HFFc6 (cell line): ENCODE results near the gene PDE4DIP. TPM values are rescaled to one million over a fixed set of nuclear protein-coding genes. Genes with fewer than 3 reads are reported as not detected.
"Not testable (repeated sequence)": the region's sequence is repeated elsewhere in the genome, so short reads cannot be mapped to it uniquely, and the experiment has no call there.

Experiments used
- DNase-seq: peaks from one replicate; pipeline ENCODE4 v3.0.0-alpha.2; 2018
- H3K27ac Mint-ChIP-seq: 2 replicates; pipeline ENCODE4 v1.8.0; 2020; ENCODE audit warnings: mild to moderate bottlenecking, mixed read lengths
- H3K27me3 Mint-ChIP-seq: 2 replicates; pipeline ENCODE4 v1.8.0; 2021; ENCODE audit warnings: mild to moderate bottlenecking, moderate library complexity, mixed read lengths; ENCODE audit not compliant: insufficient read depth
- H3K36me3 Mint-ChIP-seq: 2 replicates; pipeline ENCODE4 v1.8.0; 2021; ENCODE audit warnings: low read depth, mixed read lengths
- H3K4me1 Mint-ChIP-seq: 2 replicates; pipeline ENCODE4 v1.8.0; 2020; ENCODE audit warnings: low read depth, mixed read lengths
- H3K4me3 Mint-ChIP-seq: 2 replicates; pipeline ENCODE4 v1.8.0; 2020; ENCODE audit warnings: mild to moderate bottlenecking, moderate library complexity, mixed read lengths
- H3K9me3 Mint-ChIP-seq: 2 replicates; pipeline ENCODE4 v1.8.0; 2020; ENCODE audit warnings: mild to moderate bottlenecking, mixed read lengths
- total RNA-seq, 6 experiments: library from RNA; stranded (reverse); fragmentation: NEBNext Ultra II Directional; extraction: Animal tissue kit (Norgen Biotek cat#: 25700); gene quantifications; 2 replicates in 1 of 6; 3 replicates in 5 of 6; pipeline ENCODE4 v1.2.3, GENCODE V29; 2021

Gene PDE4DIP
- total RNA-seq, 6 experiments from 2014 or later = 98.0 to 142 (median 121) TPM

GRCh38 chr1:148990233-148990788 lies 146.1 kb downstream of the PDE4DIP start:
- H3K4me3 Mint-ChIP-seq, DNase-seq, H3K27me3 Mint-ChIP-seq, H3K36me3 Mint-ChIP-seq, H3K9me3 Mint-ChIP-seq, H3K27ac Mint-ChIP-seq: not testable (repeated sequence)
- H3K4me1 Mint-ChIP-seq = peaks cover 37% of the 10 kb centered on the region

GRCh38 chr1:148991818-148992217 lies 147.6 kb downstream of the PDE4DIP start:
- not testable (repeated sequence) for H3K27me3 Mint-ChIP-seq

DNA sequence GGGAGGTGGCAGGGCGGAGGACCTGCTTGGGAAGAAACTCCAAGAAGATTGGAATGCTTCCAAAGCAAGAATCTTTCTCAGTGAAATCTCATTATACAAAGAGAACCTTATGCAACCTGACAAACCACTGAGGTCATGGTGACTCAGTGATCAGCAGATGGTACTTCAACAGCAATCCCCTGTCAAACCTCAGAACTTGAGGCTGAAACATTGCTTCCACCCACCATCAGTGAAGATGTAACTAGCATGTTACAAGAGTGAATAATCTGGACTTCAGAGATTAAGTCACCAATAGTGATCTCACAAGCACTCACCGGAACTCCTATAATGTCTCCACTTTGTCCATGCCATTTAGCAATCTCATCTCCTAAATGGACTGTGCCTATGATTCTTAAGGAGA lies 148.1 kb downstream of the PDE4DIP start:
- not testable (repeated sequence) for H3K36me3 Mint-ChIP-seq, H3K27me3 Mint-ChIP-seq, H3K9me3 Mint-ChIP-seq, DNase-seq
- H3K4me1 Mint-ChIP-seq = peaks cover 23% of the 10 kb centered on the region
- H3K27ac Mint-ChIP-seq = peak overlapping the region; percentile 69
- peak overlapping the region; percentile 24; the same call in 1 of the 2 replicates for H3K4me3 Mint-ChIP-seq

More at GRCh38 chr1:148991818-148992217, 147.6 kb downstream of the PDE4DIP start:
- Mint-ChIP-seq H3K4me1 (peaks cover 26% of the 10 kb centered on the region), H3K27ac (peak overlapping the region; percentile 69; the same call in 1 of the 2 replicates), H3K4me3 (peak overlapping the region; percentile 24; the same call in 1 of the 2 replicates)
- H3K36me3 Mint-ChIP-seq, DNase-seq, H3K9me3 Mint-ChIP-seq: not testable (repeated sequence)

DNA sequence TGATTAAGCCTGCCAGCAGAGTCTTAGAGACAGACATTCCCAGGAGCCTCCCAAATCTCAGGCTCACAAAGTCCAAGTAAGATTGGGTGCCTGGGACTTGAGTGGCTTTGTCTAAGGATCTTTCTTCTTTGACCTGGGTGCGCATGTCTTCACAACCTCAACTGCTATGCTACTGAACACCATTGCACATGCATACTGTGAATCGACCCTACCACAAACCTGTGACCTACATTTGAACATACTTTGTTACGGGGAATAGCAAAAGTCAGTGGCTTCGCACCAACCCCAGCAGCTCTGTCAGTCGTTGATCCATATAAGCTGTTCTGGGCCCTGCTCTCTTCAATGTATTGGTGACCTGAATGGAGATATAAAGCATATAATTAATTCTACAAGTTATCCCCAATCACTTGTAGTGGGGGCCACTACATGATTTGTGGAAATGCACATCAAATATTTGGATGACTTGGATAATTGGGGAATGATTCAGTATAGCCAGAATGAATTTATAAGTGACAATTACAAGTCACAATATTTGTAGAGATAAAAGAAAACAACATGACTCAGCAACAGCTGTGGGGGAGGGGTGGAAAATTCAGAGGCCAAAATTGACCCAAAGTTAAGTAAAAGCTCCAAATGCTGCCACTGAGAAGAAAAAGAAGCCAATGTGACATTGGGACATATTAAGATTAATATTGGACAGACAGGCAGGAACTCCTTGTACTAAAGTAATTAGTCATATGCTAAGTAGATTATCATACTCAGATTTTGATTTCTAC lies 152.4 kb downstream of the PDE4DIP start:
- DNase-seq = peak; percentile 8
- not testable (repeated sequence) for H3K36me3 Mint-ChIP-seq, H3K4me1 Mint-ChIP-seq, H3K27me3 Mint-ChIP-seq, H3K9me3 Mint-ChIP-seq, H3K27ac Mint-ChIP-seq, H3K4me3 Mint-ChIP-seq

- H3K27me3 Mint-ChIP-seq, H3K36me3 Mint-ChIP-seq, H3K4me1 Mint-ChIP-seq: not testable (repeated sequence)
These were observed 153.2 kb downstream of the PDE4DIP start for GRCh38 chr1:148997405-148997804.

GRCh38 chr1:149002664-149003063 lies 158.4 kb downstream of the PDE4DIP start:
- DNase-seq, H3K27me3 Mint-ChIP-seq, H3K36me3 Mint-ChIP-seq, H3K27ac Mint-ChIP-seq, H3K9me3 Mint-ChIP-seq, H3K4me3 Mint-ChIP-seq, H3K4me1 Mint-ChIP-seq: not testable (repeated sequence)

More at GRCh38 chr1:148997405-148997804, 153.2 kb downstream of the PDE4DIP start:
- not testable (repeated sequence) for DNase-seq, H3K27ac Mint-ChIP-seq, H3K9me3 Mint-ChIP-seq, H3K4me3 Mint-ChIP-seq

DNA sequence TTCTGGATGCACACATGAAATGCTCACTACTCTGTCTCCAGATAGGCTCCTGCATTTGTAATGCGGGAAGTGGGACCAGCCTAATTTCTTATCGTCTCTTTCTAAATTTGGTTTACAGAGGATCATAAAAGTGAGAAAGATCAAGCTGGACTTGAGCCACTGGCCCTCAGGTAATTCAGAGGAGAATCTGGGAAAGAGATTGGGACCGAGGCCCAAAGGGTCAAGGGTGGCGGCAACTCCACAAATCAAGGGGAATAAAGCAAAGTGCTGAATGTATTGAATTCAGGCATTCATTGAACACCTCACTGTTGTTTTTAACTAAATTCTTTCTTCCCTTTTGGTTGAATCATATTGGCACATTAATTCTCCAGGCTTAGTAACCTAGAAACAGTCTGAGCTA lies 164.1 kb downstream of the PDE4DIP start:
- not testable (repeated sequence) for H3K9me3 Mint-ChIP-seq, H3K27ac Mint-ChIP-seq, H3K4me1 Mint-ChIP-seq, H3K36me3 Mint-ChIP-seq, H3K4me3 Mint-ChIP-seq, DNase-seq, H3K27me3 Mint-ChIP-seq

DNA sequence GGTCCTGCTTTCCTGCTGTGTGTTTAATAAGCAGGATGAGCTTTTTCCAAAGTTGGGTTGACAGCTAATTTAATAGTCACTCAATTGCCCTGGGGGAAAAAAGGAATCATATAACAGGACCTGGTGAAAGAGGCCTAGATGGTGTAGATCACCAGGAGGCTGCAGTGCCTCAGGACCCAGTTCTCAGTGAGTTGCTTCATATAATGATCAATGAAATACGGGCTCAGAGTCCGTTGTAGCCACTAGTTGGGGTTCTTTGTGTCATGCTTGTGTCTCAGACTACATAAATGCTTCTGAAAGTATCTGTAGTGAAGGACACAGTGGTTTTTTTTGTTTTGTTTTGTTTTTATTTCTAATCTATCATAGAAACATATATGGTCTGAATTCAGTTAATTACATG lies 164.5 kb downstream of the PDE4DIP start:
- DNase-seq, H3K27ac Mint-ChIP-seq, H3K4me1 Mint-ChIP-seq, H3K27me3 Mint-ChIP-seq, H3K36me3 Mint-ChIP-seq, H3K4me3 Mint-ChIP-seq, H3K9me3 Mint-ChIP-seq: not testable (repeated sequence)

GRCh38 chr1:149009761-149010160 lies 165.5 kb downstream of the PDE4DIP start:
- not testable (repeated sequence) for H3K36me3 Mint-ChIP-seq, H3K9me3 Mint-ChIP-seq, DNase-seq, H3K27ac Mint-ChIP-seq, H3K4me3 Mint-ChIP-seq, H3K4me1 Mint-ChIP-seq, H3K27me3 Mint-ChIP-seq

- not testable (repeated sequence) for H3K36me3 Mint-ChIP-seq, H3K4me3 Mint-ChIP-seq, H3K27me3 Mint-ChIP-seq, H3K4me1 Mint-ChIP-seq, H3K9me3 Mint-ChIP-seq, H3K27ac Mint-ChIP-seq, DNase-seq
These were observed 168.4 kb downstream of the PDE4DIP start for GRCh38 chr1:149012599-149012998.

- H3K36me3 Mint-ChIP-seq, H3K9me3 Mint-ChIP-seq, DNase-seq, H3K4me3 Mint-ChIP-seq, H3K4me1 Mint-ChIP-seq, H3K27ac Mint-ChIP-seq, H3K27me3 Mint-ChIP-seq: not testable (repeated sequence)
These were observed 169.3 kb downstream of the PDE4DIP start for GRCh38 chr1:149013513-149013912.

- not testable (repeated sequence) for H3K4me1 Mint-ChIP-seq, H3K27me3 Mint-ChIP-seq, H3K36me3 Mint-ChIP-seq, DNase-seq, H3K4me3 Mint-ChIP-seq, H3K9me3 Mint-ChIP-seq, H3K27ac Mint-ChIP-seq
These were observed 171.3 kb downstream of the PDE4DIP start for GRCh38 chr1:149015522-149015921.

GRCh38 chr1:149016626-149017025 lies 172.4 kb downstream of the PDE4DIP start:
- H3K36me3 Mint-ChIP-seq, H3K27ac Mint-ChIP-seq, H3K9me3 Mint-ChIP-seq, H3K4me3 Mint-ChIP-seq, H3K4me1 Mint-ChIP-seq, DNase-seq, H3K27me3 Mint-ChIP-seq: not testable (repeated sequence)

- H3K4me1 Mint-ChIP-seq = not testable (repeated sequence)
These were observed 174.3 kb downstream of the PDE4DIP start for GRCh38 chr1:149018577-149018976.

More at GRCh38 chr1:149018577-149018976, 174.3 kb downstream of the PDE4DIP start:
- DNase-seq, H3K4me3 Mint-ChIP-seq, H3K27me3 Mint-ChIP-seq, H3K27ac Mint-ChIP-seq, H3K9me3 Mint-ChIP-seq, H3K36me3 Mint-ChIP-seq: not testable (repeated sequence)
